Prostate gland (tissue), 2 donors: ENCODE measurements around the gene DR1.

Experiments used
- POLR2A ChIP-seq: fragments of 450-650 bp; IDR thresholded peaks from one replicate; pipeline ENCODE4 v1.6.1; 2016; ENCODE audit warnings: antibody characterized with exemption, mild to moderate bottlenecking
- TF ChIP-seq, protein P1 (sequence below), 4 experiments: fragments of 200-600 bp in 2 of 4; fragments of 450-650 bp in 2 of 4; sonication (generic) in 2 of 4; IDR thresholded peaks; 1 replicate in 3 of 4; 2 replicates in 1 of 4; pipeline ENCODE4 v1.5.1; 2016 to 2019; ENCODE audit warnings: antibody characterized with exemption in 4 of 4, mild to moderate bottlenecking in 2 of 4, moderate library complexity in 2 of 4

DNA sequence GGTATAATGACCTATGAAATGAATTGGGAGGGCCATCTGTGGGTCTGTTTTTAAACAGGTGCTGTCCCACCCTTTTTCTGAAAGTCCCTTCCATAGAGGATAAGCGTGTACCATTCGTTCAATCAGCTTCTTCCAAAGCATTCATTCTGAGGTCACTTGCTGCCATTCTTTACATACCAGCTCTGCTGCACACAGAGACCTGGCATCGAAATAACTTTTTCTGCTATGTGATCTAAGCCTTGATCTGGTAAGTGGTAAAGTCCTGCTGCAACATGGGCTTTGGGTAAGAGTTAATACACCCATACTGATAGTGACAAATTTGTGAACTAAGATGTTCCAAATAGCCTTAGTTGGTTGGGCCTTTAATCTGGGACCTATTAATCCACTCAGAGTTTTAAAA lies 38.9 kb downstream of the DR1 start:
- no peak for TF ChIP-seq POLR2A
- TF ChIP-seq, protein P1, sequence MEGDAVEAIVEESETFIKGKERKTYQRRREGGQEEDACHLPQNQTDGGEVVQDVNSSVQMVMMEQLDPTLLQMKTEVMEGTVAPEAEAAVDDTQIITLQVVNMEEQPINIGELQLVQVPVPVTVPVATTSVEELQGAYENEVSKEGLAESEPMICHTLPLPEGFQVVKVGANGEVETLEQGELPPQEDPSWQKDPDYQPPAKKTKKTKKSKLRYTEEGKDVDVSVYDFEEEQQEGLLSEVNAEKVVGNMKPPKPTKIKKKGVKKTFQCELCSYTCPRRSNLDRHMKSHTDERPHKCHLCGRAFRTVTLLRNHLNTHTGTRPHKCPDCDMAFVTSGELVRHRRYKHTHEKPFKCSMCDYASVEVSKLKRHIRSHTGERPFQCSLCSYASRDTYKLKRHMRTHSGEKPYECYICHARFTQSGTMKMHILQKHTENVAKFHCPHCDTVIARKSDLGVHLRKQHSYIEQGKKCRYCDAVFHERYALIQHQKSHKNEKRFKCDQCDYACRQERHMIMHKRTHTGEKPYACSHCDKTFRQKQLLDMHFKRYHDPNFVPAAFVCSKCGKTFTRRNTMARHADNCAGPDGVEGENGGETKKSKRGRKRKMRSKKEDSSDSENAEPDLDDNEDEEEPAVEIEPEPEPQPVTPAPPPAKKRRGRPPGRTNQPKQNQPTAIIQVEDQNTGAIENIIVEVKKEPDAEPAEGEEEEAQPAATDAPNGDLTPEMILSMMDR (IDR thresholded peaks at IDR 0.05): no peak
